KBM-7 (cell line): ENCODE measurements around the gene RAB33A.
"Not testable (repeated sequence)": the region's sequence is repeated elsewhere in the genome, so short reads cannot be mapped to it uniquely, and the experiment has no call there.

Source experiments
- DNase-seq: peaks from one replicate; pipeline ENCODE4 v3.0.0-alpha.2; 2015
- in situ Hi-C: fragments of 300-500 bp; cut with MboI; formaldehyde crosslinking; loops from 2 replicates; pipeline ENCODE4 v1.14.3; 2020; ENCODE audit warnings: low sequenced_read_pairs, low pct_unique_long_range_greater_than_20kb, mixed read lengths

The RAB33A gene

DNA sequence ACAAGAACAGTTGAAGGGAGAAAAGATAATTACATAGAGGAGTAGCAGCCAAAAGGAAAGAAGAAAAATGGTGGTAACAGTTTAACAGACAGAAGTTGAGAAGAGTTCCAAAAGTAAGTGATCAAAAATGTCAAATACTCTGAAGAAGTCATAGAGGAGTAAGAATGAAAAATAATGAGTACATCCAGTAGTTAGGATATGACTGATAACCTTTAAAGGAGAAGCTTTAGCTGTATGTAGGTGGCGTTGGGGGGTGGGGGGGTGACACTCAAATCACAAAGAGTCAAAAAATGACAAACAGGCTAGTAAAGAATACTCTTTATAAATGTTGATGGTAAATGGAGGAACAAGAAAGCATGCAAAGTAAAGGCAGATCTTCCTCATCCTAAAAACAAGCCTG lies 40.6 kb downstream of the RAB33A start:
- in situ Hi-C loops, result no loop called here
- no peak for DNase-seq

DNA sequence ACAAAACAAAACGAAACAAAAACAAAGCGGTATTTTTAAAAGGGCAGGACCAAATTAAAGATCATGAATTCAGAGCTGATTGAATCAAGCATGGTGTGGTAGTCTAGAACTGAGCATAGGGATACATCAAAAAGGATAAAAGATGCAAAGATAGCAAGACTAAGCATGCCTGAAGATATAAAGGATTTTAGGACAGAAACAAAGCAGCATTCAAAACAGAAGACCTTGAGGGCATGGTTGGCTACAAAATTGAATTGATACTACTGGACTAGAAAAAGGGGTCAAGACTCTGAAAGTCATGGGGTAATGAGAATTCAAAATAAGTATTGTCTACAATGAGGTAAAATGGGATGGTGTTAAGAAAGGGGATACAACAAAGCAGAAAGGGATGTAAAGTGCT lies 41.6 kb downstream of the RAB33A start:
- in situ Hi-C loops, result no loop called here

DNA sequence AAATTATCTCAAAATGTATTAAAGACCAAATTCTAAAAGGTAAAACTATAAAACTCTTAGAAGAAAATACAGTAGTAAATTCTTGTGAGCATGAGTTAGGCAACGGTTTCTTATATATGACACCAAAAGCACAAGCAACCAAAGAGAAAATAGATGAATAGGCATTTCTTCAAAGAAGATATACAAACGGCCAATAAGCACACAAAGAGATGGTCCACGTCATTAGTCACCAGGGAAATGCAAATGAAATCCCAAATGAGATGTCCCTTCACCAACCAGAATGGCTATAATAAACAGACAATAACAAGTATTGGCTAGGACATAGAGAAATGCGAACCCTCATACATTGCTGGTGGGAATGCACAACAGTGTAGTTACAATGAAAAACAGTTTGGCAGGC lies 44.6 kb downstream of the RAB33A start:
- in situ Hi-C loops, result no loop called here
- DNase-seq, result no peak

More for the DNA sequence above, 41.6 kb downstream of the RAB33A start:
- DNase-seq, result no peak

DNA sequence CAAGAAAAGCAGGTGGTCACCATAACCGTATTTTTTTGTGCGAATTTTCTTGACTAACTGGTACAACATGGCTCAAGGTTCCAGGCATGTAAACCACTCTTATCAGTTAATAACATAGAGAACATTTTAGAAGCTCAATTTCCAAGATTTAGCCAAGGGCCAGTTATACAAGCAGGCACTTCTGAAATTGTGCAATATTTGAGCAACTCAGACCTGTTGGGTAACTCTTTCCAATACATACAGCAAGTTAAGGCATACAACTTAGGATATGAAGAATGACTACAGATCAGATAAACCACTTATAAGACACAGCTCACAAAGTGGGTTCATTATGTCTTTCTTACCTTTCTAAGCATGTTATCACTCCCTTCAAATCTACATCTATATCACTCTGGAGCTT lies 53.0 kb downstream of the RAB33A start:
- no peak for DNase-seq

DNA sequence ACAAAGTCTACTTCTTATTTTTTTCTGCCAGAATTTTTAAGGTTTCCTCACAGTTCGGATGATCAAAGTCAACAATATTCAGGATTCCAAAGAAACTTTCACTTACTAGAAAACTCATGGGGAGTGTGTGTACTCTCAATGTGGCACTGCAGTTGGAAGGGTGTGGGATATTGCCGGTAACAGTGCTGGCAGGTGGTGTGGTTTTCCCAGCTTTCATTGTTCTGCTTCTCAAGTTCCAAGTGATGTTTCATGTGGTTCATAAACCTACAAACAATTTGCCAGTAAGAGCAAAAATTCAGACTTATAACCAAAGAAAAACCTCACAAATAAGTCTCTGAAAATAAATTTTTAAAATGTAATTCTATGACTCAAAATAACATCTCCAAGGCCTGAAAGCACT lies 57.1 kb downstream of the RAB33A start:
- in situ Hi-C loops, result no loop called here
- DNase-seq, result no peak

More for the DNA sequence above, 53.0 kb downstream of the RAB33A start:
- in situ Hi-C loops, result no loop called here

DNA sequence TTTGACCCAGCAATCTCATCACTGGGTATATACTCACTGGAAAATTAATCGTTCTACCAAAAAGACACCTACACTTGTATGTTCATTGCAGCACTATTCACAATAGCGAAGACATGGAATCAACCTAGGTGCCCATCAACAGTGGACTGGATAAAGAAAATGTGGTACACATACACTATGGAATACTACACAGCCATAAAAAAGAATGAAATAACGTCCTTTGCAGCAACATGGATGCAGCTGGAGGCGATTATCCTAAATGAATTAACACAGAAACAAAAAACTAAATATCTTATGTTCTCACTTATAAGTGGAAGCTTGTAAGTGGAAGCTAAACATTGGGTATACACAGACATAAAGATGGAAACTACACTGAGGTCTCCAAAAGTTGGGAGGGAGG lies 59.4 kb downstream of the RAB33A start:
- DNase-seq, in situ Hi-C loops: not testable (repeated sequence)
